HG03439 (cell line): ENCODE data around the gene SERPINI1.

Source experiments
- ATAC-seq: cut with Tn5 transposase; IDR thresholded peaks from one replicate; pipeline ENCODE4 v1.9.1; 2021; ENCODE audit warnings: mild to moderate bottlenecking, moderate library complexity; ENCODE audit not compliant: unreplicated experiment

The SERPINI1 gene

DNA sequence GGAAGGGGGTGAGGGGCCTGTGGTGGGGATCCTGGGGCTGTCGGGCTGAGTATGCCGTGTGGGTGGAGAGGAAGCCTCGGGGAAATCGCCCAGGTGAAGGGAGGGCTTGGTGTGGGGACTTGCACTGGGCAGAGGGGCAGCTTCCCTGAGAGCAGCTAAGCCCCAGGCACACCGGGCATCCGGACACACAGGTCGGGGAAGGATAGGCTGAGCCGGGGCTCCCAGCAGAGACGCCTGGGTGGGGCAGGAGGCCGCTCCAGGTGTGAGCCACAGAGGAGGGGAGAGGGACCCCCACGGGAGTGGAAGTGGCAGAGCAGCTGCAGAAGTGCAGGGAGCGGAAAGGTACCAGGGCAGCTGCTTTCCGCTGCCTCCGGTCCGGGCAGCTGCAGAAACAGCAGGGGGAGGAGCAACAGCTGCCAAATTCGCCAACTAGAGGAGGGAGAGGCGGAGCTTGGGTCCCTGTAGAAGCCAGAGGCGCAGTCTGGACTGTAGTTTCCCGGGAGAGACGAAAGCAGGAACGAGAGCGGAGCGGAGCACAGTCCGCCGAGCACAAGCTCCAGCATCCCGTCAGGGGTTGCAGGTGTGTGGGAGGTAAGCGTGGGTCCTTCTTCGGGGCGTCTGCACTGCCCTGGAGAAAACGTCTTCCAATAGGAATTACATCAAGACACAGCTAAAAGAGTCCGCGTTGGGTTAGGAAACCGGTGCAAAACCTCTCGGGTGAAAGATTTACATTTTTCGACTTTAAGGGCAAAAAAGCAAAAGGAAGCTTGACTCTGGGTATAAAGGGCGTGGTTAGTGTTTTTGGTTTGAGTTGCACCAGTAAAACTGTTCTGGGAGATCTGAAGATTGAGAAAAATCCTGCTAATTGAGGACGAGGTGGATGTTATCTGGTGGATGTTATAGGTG, at the start of gene SERPINI1:
Gene SERPINI1 (plus strand): TSS at position 489 of the 906 bp plus-strand sequence. CDS start 53,408 bp downstream, outside the sequence.
- ATAC-seq = peak; percentile 66

DNA sequence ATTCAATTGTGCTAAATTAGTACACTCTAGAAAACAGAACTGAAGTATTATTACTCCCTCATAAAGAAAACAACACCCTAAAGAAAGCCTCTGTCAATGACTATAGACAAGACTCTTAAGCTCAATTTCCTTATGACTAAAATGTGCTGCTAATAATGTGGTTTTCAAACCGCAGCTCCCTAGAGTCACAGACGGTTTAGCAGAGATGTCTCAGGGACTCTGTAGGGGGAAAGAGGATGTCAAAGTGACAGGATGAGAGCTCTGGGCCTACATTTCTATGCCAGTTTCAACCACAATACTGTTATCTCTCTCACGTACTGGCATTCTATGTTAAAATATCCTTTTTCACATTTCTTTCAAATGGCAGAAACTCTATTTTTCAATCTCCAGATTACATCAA, 44.2 kb upstream of the SERPINI1 start:
- peak; percentile 100 for ATAC-seq

- ATAC-seq = no peak
Observed at GRCh38 chr3:167694121-167694520, 41.4 kb upstream of the SERPINI1 start.

DNA sequence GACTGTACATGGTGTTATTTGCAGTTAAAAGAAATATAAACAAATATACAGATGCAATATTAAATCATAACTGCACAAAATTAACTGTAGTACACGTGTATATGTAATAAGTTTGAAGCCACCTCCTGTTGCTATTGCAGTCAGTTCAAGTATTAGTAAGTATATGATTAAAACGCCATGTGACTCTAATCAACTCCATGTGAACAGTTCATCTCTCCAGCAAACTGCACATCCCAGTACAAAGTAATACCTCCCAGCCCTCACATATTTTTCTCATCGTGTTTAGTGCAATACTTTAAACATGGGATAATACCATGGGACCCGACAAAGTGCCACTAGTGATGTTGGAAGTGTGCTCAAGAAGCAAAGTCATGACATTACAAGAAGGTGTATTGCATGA, 35.5 kb upstream of the SERPINI1 start:
- no peak for ATAC-seq

- no peak for ATAC-seq
Observed at GRCh38 chr3:167700926-167701325, 34.6 kb upstream of the SERPINI1 start.

DNA sequence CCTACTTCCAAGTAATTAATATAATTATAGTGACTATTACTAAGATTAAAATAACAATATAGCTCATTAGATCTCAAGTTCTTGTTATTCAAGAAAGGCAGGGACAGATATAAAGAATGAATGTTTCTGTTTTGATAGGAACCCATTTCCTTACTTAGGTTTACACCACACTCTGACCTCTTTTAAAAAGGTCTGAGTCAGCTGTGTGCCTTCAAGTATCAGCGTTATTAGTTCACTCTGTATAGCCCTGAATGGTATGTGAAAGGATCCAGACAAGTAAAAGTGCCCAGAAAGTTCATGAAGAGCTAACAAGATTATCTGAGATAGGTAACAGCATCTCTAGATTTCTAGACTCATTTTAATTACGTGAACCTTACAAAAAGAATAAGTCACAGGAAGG, 29.7 kb upstream of the SERPINI1 start:
- no peak for ATAC-seq

DNA sequence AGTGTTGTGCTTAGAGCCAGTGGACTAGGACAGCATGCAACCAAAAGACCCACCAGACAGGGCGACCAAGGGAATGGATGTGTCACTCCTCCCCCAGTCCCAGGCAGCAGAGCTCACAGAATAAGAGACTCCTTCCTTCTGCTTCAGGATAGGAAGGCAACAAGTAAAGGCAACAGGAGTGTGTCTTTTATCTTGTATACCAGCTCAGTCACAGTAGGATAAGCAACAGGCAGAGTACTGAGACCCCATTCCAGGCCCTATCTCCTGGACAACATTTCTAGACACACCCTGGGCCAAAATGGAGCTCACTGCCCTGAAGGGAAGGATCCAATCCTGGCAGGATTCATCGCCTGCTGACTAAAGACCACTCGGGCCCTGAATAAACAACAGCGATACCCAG, 25.8 kb upstream of the SERPINI1 start:
- no peak for ATAC-seq

DNA sequence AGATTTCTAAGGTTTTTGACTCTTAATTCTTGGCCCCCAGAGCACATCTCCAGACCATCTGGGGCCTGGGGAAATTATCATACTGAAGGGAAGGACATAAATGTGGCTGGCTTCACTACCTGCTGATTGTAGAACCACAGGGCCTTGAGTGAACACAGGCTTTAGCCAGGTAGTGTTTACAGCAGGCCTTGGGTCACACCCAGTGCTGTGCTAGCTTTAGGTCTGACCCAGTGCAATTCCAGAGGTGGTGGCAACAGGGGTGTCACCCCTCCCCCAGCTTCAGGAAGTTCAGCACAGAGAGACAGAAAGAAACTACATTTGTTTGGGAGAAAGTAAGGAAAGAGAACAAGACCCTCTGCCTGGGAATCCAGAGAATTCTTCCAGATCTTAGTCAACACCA, 25.0 kb upstream of the SERPINI1 start:
- ATAC-seq = no peak

DNA sequence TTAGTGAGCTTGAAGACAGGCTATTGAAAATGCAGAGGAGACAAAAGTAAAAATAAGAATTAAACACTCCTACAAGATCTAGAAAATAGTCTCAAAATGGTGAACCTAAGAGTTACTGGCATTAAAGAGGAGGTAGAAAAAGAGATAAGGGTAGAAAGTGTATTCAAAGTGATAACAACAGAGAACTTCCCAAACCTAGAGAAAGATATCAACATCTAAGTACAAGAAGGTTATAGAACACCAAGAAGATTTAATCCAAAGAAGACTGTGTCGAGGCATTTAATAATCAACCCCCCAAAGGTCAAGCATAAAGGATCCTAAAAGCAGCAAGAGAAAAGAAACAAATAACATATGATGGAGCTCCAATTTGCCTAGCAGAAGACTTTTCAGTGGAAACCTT, 24.1 kb upstream of the SERPINI1 start:
- no peak for ATAC-seq

GRCh38 chr3:167712445-167712844, 23.1 kb upstream of the SERPINI1 start:
- no peak for ATAC-seq

- ATAC-seq = no peak
Observed at GRCh38 chr3:167714871-167715270, 20.6 kb upstream of the SERPINI1 start.

GRCh38 chr3:167716920-167717319, 18.6 kb upstream of the SERPINI1 start:
- ATAC-seq = no peak

- no peak for ATAC-seq
Observed at GRCh38 chr3:167718582-167718981, 16.9 kb upstream of the SERPINI1 start.

GRCh38 chr3:167723025-167723512, 12.5 kb upstream of the SERPINI1 start:
- ATAC-seq = no peak

DNA sequence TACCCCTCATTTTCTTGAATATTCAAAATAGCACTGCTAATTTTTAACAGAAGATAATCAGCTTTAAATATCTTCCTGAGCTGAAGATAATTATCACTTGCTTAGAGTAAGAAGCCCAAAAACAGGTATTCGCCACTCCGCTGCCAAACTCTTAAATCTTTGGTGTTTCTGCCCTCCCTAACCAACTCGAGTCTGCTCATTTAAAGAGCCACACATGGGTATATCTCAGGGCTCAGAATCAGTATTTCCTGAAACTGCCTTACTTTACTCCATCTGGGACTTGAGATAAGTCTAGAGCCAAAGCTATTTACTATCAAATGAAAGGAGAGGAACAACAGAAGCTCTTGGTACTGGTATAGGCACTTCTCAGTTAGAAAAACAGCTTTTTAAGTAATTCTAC, 11.6 kb upstream of the SERPINI1 start:
- no peak for ATAC-seq

DNA sequence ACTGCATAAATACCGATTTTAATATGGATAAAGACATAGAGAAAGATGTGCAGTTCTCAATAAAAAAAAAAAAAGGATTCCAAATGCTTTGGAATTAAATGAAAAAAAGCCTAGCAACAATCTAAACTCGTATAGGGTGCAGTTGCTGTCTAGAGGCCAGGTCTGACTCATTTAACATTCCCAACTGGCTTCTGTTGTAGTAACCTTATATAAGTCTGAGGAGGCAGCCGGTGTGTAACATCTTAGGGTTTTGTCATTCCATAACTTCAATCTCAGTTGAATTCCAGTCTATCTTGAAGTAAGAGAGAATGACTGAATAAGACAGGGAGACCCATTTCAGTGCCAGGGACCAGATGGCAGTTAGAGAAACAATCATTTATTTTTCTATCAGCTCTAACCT, 7.3 kb upstream of the SERPINI1 start:
- no peak for ATAC-seq

DNA sequence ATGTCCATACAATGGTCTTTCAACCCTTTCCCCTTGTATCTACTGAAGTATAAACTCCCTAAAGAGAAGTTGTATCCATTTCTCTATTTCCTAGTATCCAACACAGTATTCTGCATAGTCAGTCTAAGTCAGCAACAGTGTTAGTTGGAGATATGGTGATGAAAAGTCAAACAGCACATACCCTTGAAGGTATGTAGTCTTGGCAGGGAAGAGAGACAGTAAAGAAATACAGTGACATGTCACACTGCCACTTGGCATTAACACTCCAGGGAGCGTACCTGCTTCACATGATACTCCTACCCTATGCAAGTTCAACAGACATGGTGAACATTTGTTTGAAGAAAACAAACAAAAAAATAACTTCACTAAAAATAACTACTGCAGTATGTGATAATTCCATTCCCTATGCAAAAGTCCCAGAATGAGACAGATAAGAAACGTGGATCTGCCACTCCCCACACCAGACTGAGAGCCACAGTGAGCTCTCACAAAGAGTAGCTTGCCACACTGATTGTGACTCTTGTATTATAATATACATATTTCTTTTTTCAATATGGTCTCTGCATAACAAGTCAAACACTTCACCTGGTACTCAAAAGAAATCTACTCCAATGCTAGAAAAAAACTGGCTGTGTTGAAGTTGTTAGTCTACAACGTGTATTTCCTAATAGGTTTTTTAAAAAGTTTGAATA, 6.7 kb upstream of the SERPINI1 start:
- ATAC-seq = no peak

DNA sequence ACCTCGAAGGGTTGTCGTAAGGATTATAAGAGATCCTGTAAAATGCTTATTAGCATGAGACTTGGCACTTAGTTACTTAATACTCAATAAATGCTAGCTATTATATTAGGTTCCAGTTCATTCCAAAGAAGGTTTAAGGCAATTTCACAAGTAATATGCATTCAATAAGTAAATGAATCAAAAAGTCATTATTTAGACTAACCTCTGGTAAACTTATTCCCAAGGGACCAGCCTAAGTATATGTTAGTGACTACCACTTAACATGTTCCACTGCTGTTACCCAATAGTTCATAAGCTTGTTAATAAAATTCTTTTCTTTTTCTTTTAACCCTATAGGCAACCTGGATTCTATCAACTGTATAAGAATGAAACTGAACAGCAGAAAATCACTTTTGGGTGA, 5.9 kb upstream of the SERPINI1 start:
- ATAC-seq = no peak

DNA sequence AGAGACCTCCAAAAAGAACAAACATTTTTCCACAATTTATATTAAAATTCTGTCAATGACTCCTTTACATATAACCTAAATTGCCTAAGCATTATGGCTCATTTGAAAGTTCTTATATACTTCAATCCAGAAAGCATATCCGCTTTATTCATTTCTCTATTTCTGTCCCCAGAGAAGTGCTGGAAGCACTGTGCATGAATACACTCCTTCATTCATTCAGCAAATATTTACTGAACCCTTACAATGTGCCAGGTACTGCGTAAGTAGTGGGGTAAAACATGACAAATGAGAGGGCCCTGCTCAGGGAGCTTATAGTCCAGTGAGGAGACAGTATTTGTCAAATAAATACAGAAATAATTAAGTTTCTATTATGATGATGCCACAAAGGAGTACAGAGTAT, 4.1 kb upstream of the SERPINI1 start:
- no peak for ATAC-seq

- no peak for ATAC-seq
Observed at GRCh38 chr3:167732313-167733065, 3.0 kb upstream of the SERPINI1 start.

DNA sequence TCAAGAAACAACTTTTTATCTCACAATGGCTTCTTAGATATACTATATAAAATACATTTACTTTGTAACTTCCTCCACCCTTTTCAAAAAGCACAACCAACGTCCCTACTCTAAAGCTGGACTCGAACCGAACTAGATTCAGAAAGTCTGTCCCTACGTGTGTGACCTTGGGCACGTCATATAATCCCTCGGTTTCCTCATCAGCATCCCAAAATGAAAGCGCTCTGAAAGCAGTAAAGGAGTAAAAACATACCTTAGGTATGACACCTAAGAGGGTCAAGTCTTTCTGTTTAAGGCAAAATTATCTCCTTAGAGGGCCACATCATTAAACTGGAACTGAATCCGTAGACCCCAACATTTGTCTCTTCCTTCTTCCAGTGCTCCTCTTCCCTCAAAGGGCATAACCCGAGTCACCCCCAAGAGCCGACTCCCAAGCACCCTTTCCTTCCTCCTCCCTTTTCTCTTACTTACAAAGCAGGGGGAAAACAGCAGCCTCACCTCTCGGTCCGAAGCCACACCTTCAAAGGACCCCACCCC, 1.5 kb upstream of the SERPINI1 start:
- ATAC-seq = no peak
